Gastrocnemius medialis (tissue), 4 donors: Measurements from ENCODE around the gene PRSS33.

Experiments
- CTCF ChIP-seq, 5 experiments: fragments of 450-650 bp in 3 of 5; fragments of 200-600 bp in 2 of 5; sonication (generic) in 2 of 5; IDR thresholded peaks in 4 of 5; conservative IDR thresholded peaks in 1 of 5; 1 replicate in 4 of 5; 2 replicates in 1 of 5; pipeline ENCODE4 v1.5.1; 2016 to 2019; ENCODE audit warnings: antibody characterized with exemption in 5 of 5, mild to moderate bottlenecking in 3 of 5, moderate library complexity in 3 of 5
- POLR2A ChIP-seq, 2 donors: fragments of 450-650 bp; IDR thresholded peaks; one replicate each; pipeline ENCODE4 v1.6.1; 2017; ENCODE audit warnings: antibody characterized with exemption in 2 of 2, mild to moderate bottlenecking in 2 of 2, moderate library complexity in 2 of 2

GRCh38 chr16:2740476-2740875 lies 46.9 kb downstream of the PRSS33 start:
- no peak for TF ChIP-seq CTCF (IDR thresholded peaks at IDR 0.05 in 4 of 5, conservative IDR thresholded peaks at IDR 0.05 in 1 of 5)
- TF ChIP-seq POLR2A (IDR thresholded peaks at IDR 0.05): no peak
